ENCODE data around the gene MYEOV. TPM values are rescaled to one million over a fixed set of nuclear protein-coding genes. Genes with fewer than 3 reads are reported as not detected.

MYEOV gene
- total and polyA plus RNA-seq, 10 of the 15 experiments (the other 5 are each of a cell fraction or from before 2014, with no cell fraction given) = 0.05 to 0.40 (median 0.26) TPM; not detected in 3

- TF ChIP-seq E4F1 (IDR thresholded peaks at IDR 0.05; ENCODE audit: borderline replicate concordance, partially characterized antibody) (no peak), ATF2 (IDR thresholded peaks at IDR 0.05; ENCODE audit: low read length) (peak; percentile 97), FOXM1 (IDR thresholded peaks at IDR 0.05; ENCODE audit: low read depth, low read length) (peak; percentile 97), CREB1 (IDR thresholded peaks at IDR 0.05; ENCODE audit: low read depth) (peak; percentile 82), HSF1 (IDR thresholded peaks at IDR 0.05; ENCODE audit: low read depth, low read length) (no peak), MXI1 (IDR thresholded peaks at IDR 0.05; ENCODE audit: low read depth, low read length) (0 out of 2 replicates have a peak, but pooled peaks have one; percentile 8), RAD51 (IDR thresholded peaks at IDR 0.05) (0 out of 2 replicates have a peak, but pooled peaks have one; percentile 55), TCF7 (IDR thresholded peaks at IDR 0.05; ENCODE audit: borderline replicate concordance) (0 out of 2 replicates have a peak, but pooled peaks have one; percentile 49), ZNF384 (IDR thresholded peaks at IDR 0.05; ENCODE audit: borderline replicate concordance, low read depth, low read length) (peak; percentile 82), GATAD2B (conservative IDR thresholded peaks at IDR 0.05; ENCODE audit: low read depth) (peak; percentile 95), RAD21 (IDR thresholded peaks at IDR 0.05; ENCODE audit: insufficient read depth, low read depth, low read length) (0 out of 2 replicates have a peak, but pooled peaks have one; percentile 5), PKNOX1 (IDR thresholded peaks at IDR 0.05) (no peak), BCL3 (IDR thresholded peaks at IDR 0.05; ENCODE audit: borderline replicate concordance, insufficient read depth, low read depth, low read length, poor library complexity, severe bottlenecking) (peak; percentile 91), ZNF217 (IDR thresholded peaks at IDR 0.05) (no peak; the same call in 1 of the 2 replicates), KLF5 (IDR thresholded peaks at IDR 0.05; ENCODE audit: partially characterized antibody) (peak; percentile 67), CREM (IDR thresholded peaks at IDR 0.05; ENCODE audit: low read depth) (peak; percentile 93), SMAD1 (IDR thresholded peaks at IDR 0.05; ENCODE audit: low read depth, partially characterized antibody) (peak; percentile 98), NRF1 (conservative IDR thresholded peaks at IDR 0.05; ENCODE audit: low read depth, low read length) (no peak), ATF3 (IDR thresholded peaks at IDR 0.05; ENCODE audit: borderline replicate concordance, extremely low read depth, low read depth, low read length) (no peak), BACH1 (IDR thresholded peaks at IDR 0.05; ENCODE audit: borderline replicate concordance) (peak; percentile 70)
Measured at GRCh38 chr11:69296890-69297786, 3.2 kb downstream of the MYEOV start (continued).
